Measurements from ENCODE around the gene NR2F1-AS1. TPM values are rescaled to one million over a fixed set of nuclear protein-coding genes. Genes with fewer than 3 reads are reported as not detected.
"Not testable (repeated sequence)": the region's sequence is repeated elsewhere in the genome, so short reads cannot be mapped to it uniquely, and the experiment has no call there.

NR2F1-AS1 gene
- total and polyA plus RNA-seq, 2 donors (not counting 1 experiment from before 2014, with no cell fraction given), result not detected

- no peak overlapping the region for H3K9ac ChIP-seq (ENCODE audit: low read length)
- POLR2A ChIA-PET, result no interaction called here
- H3K36me3 ChIP-seq (replicated peaks in 1 of 2; ENCODE audit: control extremely low read depth in 1 of 2, control insufficient read depth in 1 of 2, extremely low read depth in 1 of 2, insufficient read depth in 2 of 2, low read length in 1 of 2), result no peaks in the 10 kb centered on the region
- WGBS (ENCODE audit: insufficient coverage), result no CpG with 5 or more reads among the region's 4 CpGs
- no peak overlapping the region for H3K4me2 ChIP-seq (replicated peaks; ENCODE audit: low read depth, low read length, poor library complexity, severe bottlenecking)
- CTCF ChIA-PET, result no interaction called here
- Mint-ChIP-seq H3K27me3 (peaks cover 22% of the 10 kb centered on the region), H3K27ac (no peak overlapping the region), H3K4me3 (no peak overlapping the region), H3K9me3 (ENCODE audit: insufficient read depth) (peaks cover 3% of the 10 kb centered on the region), H3K4me1 (no peaks in the 10 kb centered on the region)
- intact Hi-C loops (cut with micrococcal nuclease), result no loop called here
- H4K20me1 ChIP-seq (ENCODE audit: control insufficient read depth, insufficient read depth, low read length, poor library complexity, severe bottlenecking), result no peaks in the 10 kb centered on the region
- TF ChIP-seq EZH2 (IDR thresholded peaks at IDR 0.05; ENCODE audit: borderline replicate concordance, insufficient read depth, low read depth, low read length, poor library complexity, severe bottlenecking), result no peak
- TF ChIP-seq, protein P1, sequence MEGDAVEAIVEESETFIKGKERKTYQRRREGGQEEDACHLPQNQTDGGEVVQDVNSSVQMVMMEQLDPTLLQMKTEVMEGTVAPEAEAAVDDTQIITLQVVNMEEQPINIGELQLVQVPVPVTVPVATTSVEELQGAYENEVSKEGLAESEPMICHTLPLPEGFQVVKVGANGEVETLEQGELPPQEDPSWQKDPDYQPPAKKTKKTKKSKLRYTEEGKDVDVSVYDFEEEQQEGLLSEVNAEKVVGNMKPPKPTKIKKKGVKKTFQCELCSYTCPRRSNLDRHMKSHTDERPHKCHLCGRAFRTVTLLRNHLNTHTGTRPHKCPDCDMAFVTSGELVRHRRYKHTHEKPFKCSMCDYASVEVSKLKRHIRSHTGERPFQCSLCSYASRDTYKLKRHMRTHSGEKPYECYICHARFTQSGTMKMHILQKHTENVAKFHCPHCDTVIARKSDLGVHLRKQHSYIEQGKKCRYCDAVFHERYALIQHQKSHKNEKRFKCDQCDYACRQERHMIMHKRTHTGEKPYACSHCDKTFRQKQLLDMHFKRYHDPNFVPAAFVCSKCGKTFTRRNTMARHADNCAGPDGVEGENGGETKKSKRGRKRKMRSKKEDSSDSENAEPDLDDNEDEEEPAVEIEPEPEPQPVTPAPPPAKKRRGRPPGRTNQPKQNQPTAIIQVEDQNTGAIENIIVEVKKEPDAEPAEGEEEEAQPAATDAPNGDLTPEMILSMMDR (IDR thresholded peaks at IDR 0.05), result no peak
- H3K9me3 ChIP-seq (ENCODE audit: control extremely low read depth in 1 of 3, control insufficient read depth in 2 of 3, insufficient read depth in 1 of 3, low read length in 2 of 3), result peaks cover 0 to 2% (median 0%) of the 10 kb centered on the region in 3 donors
- H3K27ac ChIP-seq (ENCODE audit: low read length in 2 of 2), result no peak overlapping the region
- no peaks in the 10 kb centered on the region for H3K4me1 ChIP-seq (ENCODE audit: control insufficient read depth in 2 of 2, insufficient read depth in 2 of 2, low read length in 2 of 2)
- H3K4me3 ChIP-seq (ENCODE audit: control extremely low read depth in 1 of 5, extremely low read depth in 1 of 5, insufficient read depth in 1 of 5, low read depth in 2 of 5, low read length in 4 of 5), result no peak overlapping the region
- ATAC-seq (ENCODE audit: low read depth) (no peak), DNase-seq (no peak)
- no peak overlapping the region for H2AFZ ChIP-seq (ENCODE audit: insufficient read depth, low read depth, low read length, poor library complexity, severe bottlenecking)
- H3K79me2 ChIP-seq (ENCODE audit: control insufficient read depth, insufficient read depth, low read length), result no peaks in the 10 kb centered on the region
- peaks cover 0 to 6% (median 0%) of the 10 kb centered on the region in 4 experiments for H3K27me3 ChIP-seq (replicated peaks in 1 of 4; ENCODE audit: control extremely low read depth in 1 of 4, control insufficient read depth in 3 of 4, insufficient read depth in 4 of 4, low read length in 3 of 4)
Measured at GRCh38 chr5:93545872-93546271, 35.1 kb downstream of the NR2F1-AS1 start.

- Mint-ChIP-seq H3K9me3 (ENCODE audit: insufficient read depth) (no peaks in the 10 kb centered on the region), H3K4me3 (no peak overlapping the region), H3K27me3 (no peaks in the 10 kb centered on the region), H3K27ac (no peak overlapping the region), H3K4me1 (no peaks in the 10 kb centered on the region)
- H4K20me1 ChIP-seq (ENCODE audit: control insufficient read depth, insufficient read depth, low read length, poor library complexity, severe bottlenecking), result no peaks in the 10 kb centered on the region
- ChIA-PET POLR2A (no interaction called here), CTCF (no interaction called here)
- 83% methylated on average over 1 of the region's 4 CpGs for WGBS (ENCODE audit: insufficient coverage)
- no peaks in the 10 kb centered on the region for H3K9me3 ChIP-seq (ENCODE audit: control extremely low read depth in 1 of 3, control insufficient read depth in 2 of 3, insufficient read depth in 1 of 3, low read length in 2 of 3)
- no peak overlapping the region for H3K27ac ChIP-seq (ENCODE audit: low read length in 2 of 2)
- DNase-seq (no peak), ATAC-seq (ENCODE audit: low read depth) (no peak)
- TF ChIP-seq, protein P1 (IDR thresholded peaks at IDR 0.05), result no peak
- TF ChIP-seq EZH2 (IDR thresholded peaks at IDR 0.05; ENCODE audit: borderline replicate concordance, insufficient read depth, low read depth, low read length, poor library complexity, severe bottlenecking), result no peak
- H3K27me3 ChIP-seq (replicated peaks in 1 of 4; ENCODE audit: control extremely low read depth in 1 of 4, control insufficient read depth in 3 of 4, insufficient read depth in 4 of 4, low read length in 3 of 4), result no peaks in the 10 kb centered on the region
- H3K4me3 ChIP-seq (ENCODE audit: control extremely low read depth in 1 of 5, extremely low read depth in 1 of 5, insufficient read depth in 1 of 5, low read depth in 2 of 5, low read length in 4 of 5), result no peak overlapping the region
- no peak overlapping the region for H3K4me2 ChIP-seq (replicated peaks; ENCODE audit: low read depth, low read length, poor library complexity, severe bottlenecking)
- intact Hi-C loops (cut with micrococcal nuclease), result no loop called here
- H3K79me2 ChIP-seq (ENCODE audit: control insufficient read depth, insufficient read depth, low read length), result no peaks in the 10 kb centered on the region
- no peak overlapping the region for H2AFZ ChIP-seq (ENCODE audit: insufficient read depth, low read depth, low read length, poor library complexity, severe bottlenecking)
- H3K36me3 ChIP-seq (replicated peaks in 1 of 2; ENCODE audit: control extremely low read depth in 1 of 2, control insufficient read depth in 1 of 2, extremely low read depth in 1 of 2, insufficient read depth in 2 of 2, low read length in 1 of 2), result no peaks in the 10 kb centered on the region
- no peaks in the 10 kb centered on the region for H3K4me1 ChIP-seq (ENCODE audit: control insufficient read depth in 2 of 2, insufficient read depth in 2 of 2, low read length in 2 of 2)
- no peak overlapping the region for H3K9ac ChIP-seq (ENCODE audit: low read length)
Measured at GRCh38 chr5:93532370-93532769, 48.6 kb downstream of the NR2F1-AS1 start.

GRCh38 chr5:93521815-93522214 lies 59.2 kb downstream of the NR2F1-AS1 start:
- intact Hi-C loops (cut with micrococcal nuclease); H3K9ac ChIP-seq (ENCODE audit: low read length): not testable (repeated sequence)

More at GRCh38 chr5:93521815-93522214, 59.2 kb downstream of the NR2F1-AS1 start:
- H3K4me2 ChIP-seq (replicated peaks; ENCODE audit: low read depth, low read length, poor library complexity, severe bottlenecking); H3K27me3 ChIP-seq (replicated peaks in 1 of 4; ENCODE audit: control extremely low read depth in 1 of 4, control insufficient read depth in 3 of 4, insufficient read depth in 4 of 4, low read length in 3 of 4); H3K4me3 ChIP-seq (ENCODE audit: control extremely low read depth in 1 of 5, extremely low read depth in 1 of 5, insufficient read depth in 1 of 5, low read depth in 2 of 5, low read length in 4 of 5); CTCF ChIA-PET; DNase-seq; H3K4me3 Mint-ChIP-seq; H2AFZ ChIP-seq (ENCODE audit: insufficient read depth, low read depth, low read length, poor library complexity, severe bottlenecking); POLR2A ChIA-PET; H3K4me1 ChIP-seq (ENCODE audit: control insufficient read depth in 2 of 2, insufficient read depth in 2 of 2, low read length in 2 of 2); H3K9me3 Mint-ChIP-seq (ENCODE audit: insufficient read depth); H3K27me3 Mint-ChIP-seq; H3K27ac Mint-ChIP-seq; H3K36me3 ChIP-seq (replicated peaks in 1 of 2; ENCODE audit: control extremely low read depth in 1 of 2, control insufficient read depth in 1 of 2, extremely low read depth in 1 of 2, insufficient read depth in 2 of 2, low read length in 1 of 2); ATAC-seq (ENCODE audit: low read depth); H3K27ac ChIP-seq (ENCODE audit: low read length in 2 of 2); H3K4me1 Mint-ChIP-seq; H4K20me1 ChIP-seq (ENCODE audit: control insufficient read depth, insufficient read depth, low read length, poor library complexity, severe bottlenecking); H3K79me2 ChIP-seq (ENCODE audit: control insufficient read depth, insufficient read depth, low read length): not testable (repeated sequence)
- WGBS (ENCODE audit: insufficient coverage), result no CpG with 5 or more reads among the region's 3 CpGs
- peaks cover 0 to 11% (median 1%) of the 10 kb centered on the region in 3 donors for H3K9me3 ChIP-seq (ENCODE audit: control extremely low read depth in 1 of 3, control insufficient read depth in 2 of 3, insufficient read depth in 1 of 3, low read length in 2 of 3)
